Ishikawa (cell line): ENCODE measurements around the gene DAZAP1.

Experiments
- CEBPB ChIP-seq: IDR thresholded peaks from 2 replicates; pipeline ENCODE4 v1.6.1; 2012
- CREB1 ChIP-seq: IDR thresholded peaks from 2 replicates; pipeline ENCODE4 v1.6.1; 2012; ENCODE audit warnings: low read depth
- EGR1 ChIP-seq: IDR thresholded peaks from 2 replicates; pipeline ENCODE4 v1.6.1; 2012
- EP300 ChIP-seq: IDR thresholded peaks from 2 replicates; pipeline ENCODE4 v1.6.1; 2012; ENCODE audit warnings: borderline replicate concordance
- FOXM1 ChIP-seq: IDR thresholded peaks from 2 replicates; pipeline ENCODE4 v1.6.1; 2012; ENCODE audit warnings: low read depth, borderline replicate concordance
- NFIC ChIP-seq: IDR thresholded peaks from 2 replicates; pipeline ENCODE4 v1.6.1; 2012
- RAD21 ChIP-seq: IDR thresholded peaks from 2 replicates; pipeline ENCODE4 v1.6.1; 2012; ENCODE audit warnings: low read depth
- TAF1 ChIP-seq: IDR thresholded peaks from 2 replicates; pipeline ENCODE4 v1.6.1; 2012; ENCODE audit warnings: low read depth, mild to moderate bottlenecking
- TCF12 ChIP-seq: IDR thresholded peaks from 2 replicates; pipeline ENCODE4 v1.6.1; 2012; ENCODE audit warnings: low read depth
- TEAD4 ChIP-seq: IDR thresholded peaks from 2 replicates; pipeline ENCODE4 v1.6.1; 2012
- YY1 ChIP-seq: IDR thresholded peaks from 2 replicates; pipeline ENCODE4 v1.6.1; 2012; ENCODE audit warnings: low read depth
- ZBTB7A ChIP-seq: IDR thresholded peaks from 2 replicates; pipeline ENCODE4 v1.6.1; 2012; ENCODE audit warnings: low read depth
- TF ChIP-seq, protein P1 (sequence below): IDR thresholded peaks from 2 replicates; pipeline ENCODE4 v1.6.1; 2012
- TF ChIP-seq, protein P2 (sequence below): IDR thresholded peaks from 2 replicates; pipeline ENCODE4 v1.6.1; 2012; ENCODE audit warnings: low read depth, mild to moderate bottlenecking
- TF ChIP-seq, protein P3 (sequence below): IDR thresholded peaks from 2 replicates; pipeline ENCODE4 v1.6.1; 2012

The DAZAP1 gene

DNA sequence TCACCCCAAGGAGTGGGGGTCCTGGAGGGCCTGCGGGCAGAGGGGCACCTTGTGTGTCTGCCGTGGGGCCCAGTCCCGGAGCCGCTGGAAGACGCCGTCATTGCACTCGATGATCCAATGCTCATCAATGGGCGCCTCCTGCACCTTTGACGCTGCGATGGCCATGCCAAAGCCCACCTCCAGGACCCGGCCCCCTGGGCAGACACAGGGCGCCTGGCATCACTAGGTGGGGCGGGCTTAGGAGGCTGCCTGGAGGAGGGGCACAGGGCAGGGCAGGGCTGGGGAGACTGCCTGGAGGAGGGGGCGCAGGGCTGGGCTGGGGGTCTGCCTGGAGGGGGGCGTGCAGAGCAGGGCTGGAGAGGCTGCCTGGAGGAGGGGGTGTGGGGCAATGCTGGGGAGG lies 7.6 kb upstream of the DAZAP1 start:
- TF ChIP-seq TEAD4 (no peak), CEBPB (no peak), YY1 (no peak), TCF12 (no peak), RAD21 (no peak), EP300 (no peak), TAF1 (no peak), NFIC (no peak), FOXM1 (no peak)
- TF ChIP-seq, protein P1, sequence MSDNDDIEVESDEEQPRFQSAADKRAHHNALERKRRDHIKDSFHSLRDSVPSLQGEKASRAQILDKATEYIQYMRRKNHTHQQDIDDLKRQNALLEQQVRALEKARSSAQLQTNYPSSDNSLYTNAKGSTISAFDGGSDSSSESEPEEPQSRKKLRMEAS = no peak
- TF ChIP-seq, protein P2, sequence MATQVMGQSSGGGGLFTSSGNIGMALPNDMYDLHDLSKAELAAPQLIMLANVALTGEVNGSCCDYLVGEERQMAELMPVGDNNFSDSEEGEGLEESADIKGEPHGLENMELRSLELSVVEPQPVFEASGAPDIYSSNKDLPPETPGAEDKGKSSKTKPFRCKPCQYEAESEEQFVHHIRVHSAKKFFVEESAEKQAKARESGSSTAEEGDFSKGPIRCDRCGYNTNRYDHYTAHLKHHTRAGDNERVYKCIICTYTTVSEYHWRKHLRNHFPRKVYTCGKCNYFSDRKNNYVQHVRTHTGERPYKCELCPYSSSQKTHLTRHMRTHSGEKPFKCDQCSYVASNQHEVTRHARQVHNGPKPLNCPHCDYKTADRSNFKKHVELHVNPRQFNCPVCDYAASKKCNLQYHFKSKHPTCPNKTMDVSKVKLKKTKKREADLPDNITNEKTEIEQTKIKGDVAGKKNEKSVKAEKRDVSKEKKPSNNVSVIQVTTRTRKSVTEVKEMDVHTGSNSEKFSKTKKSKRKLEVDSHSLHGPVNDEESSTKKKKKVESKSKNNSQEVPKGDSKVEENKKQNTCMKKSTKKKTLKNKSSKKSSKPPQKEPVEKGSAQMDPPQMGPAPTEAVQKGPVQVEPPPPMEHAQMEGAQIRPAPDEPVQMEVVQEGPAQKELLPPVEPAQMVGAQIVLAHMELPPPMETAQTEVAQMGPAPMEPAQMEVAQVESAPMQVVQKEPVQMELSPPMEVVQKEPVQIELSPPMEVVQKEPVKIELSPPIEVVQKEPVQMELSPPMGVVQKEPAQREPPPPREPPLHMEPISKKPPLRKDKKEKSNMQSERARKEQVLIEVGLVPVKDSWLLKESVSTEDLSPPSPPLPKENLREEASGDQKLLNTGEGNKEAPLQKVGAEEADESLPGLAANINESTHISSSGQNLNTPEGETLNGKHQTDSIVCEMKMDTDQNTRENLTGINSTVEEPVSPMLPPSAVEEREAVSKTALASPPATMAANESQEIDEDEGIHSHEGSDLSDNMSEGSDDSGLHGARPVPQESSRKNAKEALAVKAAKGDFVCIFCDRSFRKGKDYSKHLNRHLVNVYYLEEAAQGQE = no peak

DNA sequence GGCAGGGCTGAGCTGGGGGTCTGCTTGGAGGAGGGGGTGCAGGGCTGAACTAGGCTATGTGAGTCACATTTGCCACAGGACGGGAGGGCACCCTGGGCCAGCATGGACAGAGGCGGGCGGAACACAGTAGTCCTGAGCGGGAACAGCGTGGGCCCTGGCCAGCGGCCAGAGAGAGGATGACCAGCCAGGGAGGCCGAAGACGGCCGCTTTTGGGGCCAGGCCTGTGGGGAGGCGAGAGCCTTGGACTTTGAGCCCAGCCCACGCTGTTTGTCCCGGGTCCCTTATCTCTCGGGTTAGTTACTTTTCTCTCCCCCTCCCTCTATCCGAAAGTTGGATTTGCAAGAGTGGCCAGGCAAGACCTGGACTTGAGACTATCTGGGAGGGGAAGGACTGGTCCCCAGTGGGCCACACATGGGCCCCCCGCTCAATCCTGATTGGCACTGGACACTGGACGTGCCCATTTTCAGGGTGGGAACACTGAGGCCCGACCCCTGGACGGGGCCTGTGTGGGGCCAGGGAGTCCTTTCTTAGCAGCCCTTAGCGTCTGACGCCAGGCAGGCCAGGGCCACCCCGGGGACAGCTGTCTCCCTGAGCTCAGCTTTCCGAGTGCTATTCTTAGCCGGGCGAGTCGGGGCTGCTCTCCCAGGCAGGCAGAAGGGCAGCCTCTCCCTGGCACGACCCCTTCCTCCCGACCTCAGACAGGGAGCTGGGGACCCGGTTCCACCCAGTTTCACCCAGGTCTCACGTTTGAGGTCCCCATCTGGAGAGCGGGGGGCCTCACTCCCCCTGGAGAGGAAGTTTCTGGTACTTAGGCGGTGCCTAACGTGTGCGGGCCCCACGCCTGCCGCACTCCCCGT lies 6.9 kb upstream of the DAZAP1 start:
- TF ChIP-seq NFIC = peak; percentile 79
- no peak for TF ChIP-seq CREB1
- TF ChIP-seq ZBTB7A = 0 out of 2 replicates have a peak, but pooled peaks have one; percentile 7
- TF ChIP-seq, protein P1 = peak; percentile 19; the same call in 1 of the 2 replicates

DNA sequence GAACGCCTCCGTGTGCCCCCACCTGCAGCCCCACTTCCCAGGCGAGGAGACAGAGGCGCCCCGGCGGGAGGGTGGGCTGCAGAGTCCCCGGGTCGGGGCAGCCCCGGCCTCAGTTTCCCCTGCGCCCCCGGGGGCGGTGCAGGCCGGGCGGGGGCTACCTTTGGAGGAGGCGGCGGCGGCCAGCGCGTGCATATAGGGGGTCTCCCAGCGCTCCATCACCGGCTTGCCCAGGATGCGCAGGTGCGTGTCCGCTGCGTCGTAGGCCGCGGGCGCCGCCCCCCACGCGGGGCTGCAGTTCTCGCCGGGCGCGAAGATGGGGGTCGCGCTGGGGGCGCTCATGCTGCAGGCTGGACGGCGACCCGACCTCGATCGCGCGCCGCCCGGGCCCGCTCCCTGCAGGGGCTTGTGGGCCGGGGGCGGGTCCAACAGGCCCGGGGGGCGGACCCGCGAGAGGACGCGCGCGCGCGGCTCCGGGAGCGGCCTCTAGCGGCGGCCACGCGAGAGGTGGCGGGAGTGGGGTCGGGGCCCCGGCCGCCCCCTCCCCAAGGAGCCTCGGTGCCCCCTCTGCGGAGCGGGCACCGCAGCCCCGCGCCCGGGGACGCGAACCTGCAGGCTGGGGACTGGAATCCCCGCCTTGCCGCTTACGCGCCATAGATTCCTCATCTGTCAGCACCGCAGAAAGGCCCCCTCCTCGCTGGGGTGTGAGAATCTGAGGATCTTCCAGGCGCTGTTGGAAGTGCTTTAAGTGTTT lies 6.1 kb upstream of the DAZAP1 start, which contains the start of gene GAMT:
Gene GAMT (minus strand): TSS at position 405 of the 751 bp plus-strand sequence. CDS start 66 bp downstream, at position 339.
- TF ChIP-seq ZBTB7A = peak; percentile 99
- TF ChIP-seq, protein P1 = 0 out of 2 replicates have a peak, but pooled peaks have one; percentile 19
- TF ChIP-seq NFIC = no peak
- no peak for TF ChIP-seq FOXM1
- TF ChIP-seq TAF1 = peak; percentile 18; the same call in 1 of the 2 replicates

DNA sequence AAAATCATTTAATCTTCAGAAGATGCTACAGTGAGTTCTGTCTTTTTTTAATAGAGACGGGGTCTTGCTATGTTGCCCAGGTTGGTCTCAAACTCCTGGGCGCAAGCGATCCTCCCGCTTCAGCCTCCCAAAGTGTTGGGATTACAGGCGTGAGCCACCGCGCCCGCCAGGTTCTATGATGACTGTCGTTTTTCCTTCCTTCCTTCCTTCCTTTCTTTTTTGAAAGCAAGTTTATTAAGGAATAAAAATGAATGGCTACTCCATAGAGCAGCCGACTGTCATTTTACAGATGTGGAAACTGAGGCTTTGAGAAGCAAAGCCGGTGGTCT lies 5.5 kb upstream of the DAZAP1 start:
- TF ChIP-seq TEAD4 (no peak), RAD21 (no peak), TCF12 (no peak), ZBTB7A (no peak), CREB1 (no peak)
- TF ChIP-seq, protein P3, sequence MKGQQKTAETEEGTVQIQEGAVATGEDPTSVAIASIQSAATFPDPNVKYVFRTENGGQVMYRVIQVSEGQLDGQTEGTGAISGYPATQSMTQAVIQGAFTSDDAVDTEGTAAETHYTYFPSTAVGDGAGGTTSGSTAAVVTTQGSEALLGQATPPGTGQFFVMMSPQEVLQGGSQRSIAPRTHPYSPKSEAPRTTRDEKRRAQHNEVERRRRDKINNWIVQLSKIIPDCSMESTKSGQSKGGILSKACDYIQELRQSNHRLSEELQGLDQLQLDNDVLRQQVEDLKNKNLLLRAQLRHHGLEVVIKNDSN = no peak

DNA sequence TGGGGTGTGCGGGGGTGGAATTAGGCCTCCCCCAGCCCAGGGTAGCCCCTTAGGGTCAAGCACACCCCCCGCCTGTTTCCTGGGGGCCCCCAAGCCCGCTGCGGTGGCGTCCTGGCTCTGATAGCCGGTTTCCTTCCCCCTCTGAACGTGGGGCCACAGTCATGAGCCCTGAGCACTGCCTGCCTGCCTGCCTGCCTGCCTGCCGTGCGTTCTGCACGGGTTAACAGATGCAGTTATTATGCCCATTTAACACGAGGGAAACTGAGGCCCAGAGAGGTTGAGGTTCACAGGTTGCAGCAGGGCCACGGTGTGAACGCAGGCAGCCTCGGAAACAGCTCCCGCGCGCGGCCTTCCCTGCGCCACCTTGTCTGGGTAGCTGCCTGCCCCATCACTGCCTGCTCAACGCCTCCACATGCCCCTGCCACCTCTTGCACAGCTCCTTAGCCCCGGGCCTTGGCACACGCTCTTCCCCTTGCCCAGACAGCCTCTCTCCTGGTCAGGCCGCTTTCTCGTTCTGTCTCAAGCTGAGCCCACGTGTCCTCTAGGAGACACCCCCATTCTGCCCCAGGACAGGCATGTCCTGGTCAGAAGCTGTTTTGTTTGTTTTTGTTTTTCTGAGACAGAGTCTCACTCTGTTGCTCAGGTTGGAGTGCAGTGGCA lies 4.8 kb upstream of the DAZAP1 start:
- TF ChIP-seq, protein P2 = no peak
- TF ChIP-seq NFIC (no peak), ZBTB7A (no peak), TAF1 (no peak), EGR1 (no peak), FOXM1 (no peak), TCF12 (no peak), RAD21 (no peak), EP300 (no peak), YY1 (no peak), CREB1 (no peak), TEAD4 (no peak), CEBPB (no peak)
- TF ChIP-seq, protein P1 = no peak
- TF ChIP-seq, protein P3 = no peak
